A673 (cell line): ENCODE results near the gene DCLK1.

Experiments
- EZH2 ChIP-seq: fragments of 200-600 bp; sonication (generic); IDR thresholded peaks from 2 replicates; pipeline ENCODE4 v1.6.1; 2017; ENCODE audit warnings: borderline replicate concordance, low read depth, mild to moderate bottlenecking, mixed read lengths, antibody characterized with exemption, low read length; ENCODE audit not compliant: poor library complexity, severe bottlenecking
- TF ChIP-seq, protein P1 (sequence below): fragments of 300-800, 200-600 bp; sonication (generic); conservative IDR thresholded peaks from 2 replicates; pipeline ENCODE4 v1.5.1; 2017; ENCODE audit warnings: low read depth, mild to moderate bottlenecking, antibody characterized with exemption, low read length, moderate library complexity, mixed read lengths

DNA sequence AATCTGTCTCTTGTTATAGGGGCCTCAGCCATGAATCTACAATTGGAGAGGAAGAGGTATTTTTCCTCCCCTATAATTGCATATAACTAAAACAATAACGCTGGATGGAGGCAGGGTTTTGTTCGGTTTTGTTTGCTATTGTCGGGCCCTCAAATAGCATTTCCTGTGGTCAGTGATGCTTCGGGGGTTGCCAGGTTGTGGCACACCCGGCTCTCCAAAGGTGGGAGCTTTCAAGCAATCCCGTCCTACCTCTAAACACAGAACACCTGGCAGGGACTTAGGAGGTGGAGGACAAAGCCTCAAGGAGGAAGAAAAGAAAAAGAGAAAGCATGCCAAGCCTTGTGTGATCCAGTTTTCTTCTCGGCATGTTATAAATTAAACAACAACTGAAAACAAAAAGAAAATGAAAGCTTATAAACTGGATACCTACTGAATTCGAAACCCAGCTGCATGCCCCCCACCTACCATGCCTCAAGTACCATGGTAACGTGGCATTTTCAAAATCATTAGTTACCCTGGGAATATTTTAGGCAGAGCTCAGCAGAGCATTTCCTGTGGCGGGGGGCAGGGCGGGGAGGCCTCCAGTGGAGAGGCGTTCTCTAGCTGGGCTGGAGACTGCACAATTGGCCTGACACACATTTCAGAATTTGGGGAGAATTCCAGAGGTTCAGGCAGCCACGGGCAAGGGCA, 213.8 kb downstream of the DCLK1 start:
- TF ChIP-seq, protein P1, sequence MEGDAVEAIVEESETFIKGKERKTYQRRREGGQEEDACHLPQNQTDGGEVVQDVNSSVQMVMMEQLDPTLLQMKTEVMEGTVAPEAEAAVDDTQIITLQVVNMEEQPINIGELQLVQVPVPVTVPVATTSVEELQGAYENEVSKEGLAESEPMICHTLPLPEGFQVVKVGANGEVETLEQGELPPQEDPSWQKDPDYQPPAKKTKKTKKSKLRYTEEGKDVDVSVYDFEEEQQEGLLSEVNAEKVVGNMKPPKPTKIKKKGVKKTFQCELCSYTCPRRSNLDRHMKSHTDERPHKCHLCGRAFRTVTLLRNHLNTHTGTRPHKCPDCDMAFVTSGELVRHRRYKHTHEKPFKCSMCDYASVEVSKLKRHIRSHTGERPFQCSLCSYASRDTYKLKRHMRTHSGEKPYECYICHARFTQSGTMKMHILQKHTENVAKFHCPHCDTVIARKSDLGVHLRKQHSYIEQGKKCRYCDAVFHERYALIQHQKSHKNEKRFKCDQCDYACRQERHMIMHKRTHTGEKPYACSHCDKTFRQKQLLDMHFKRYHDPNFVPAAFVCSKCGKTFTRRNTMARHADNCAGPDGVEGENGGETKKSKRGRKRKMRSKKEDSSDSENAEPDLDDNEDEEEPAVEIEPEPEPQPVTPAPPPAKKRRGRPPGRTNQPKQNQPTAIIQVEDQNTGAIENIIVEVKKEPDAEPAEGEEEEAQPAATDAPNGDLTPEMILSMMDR = no peak
- no peak for TF ChIP-seq EZH2
